Activated CD4-positive, alpha-beta T cell treated with anti-CD3 and anti-CD28 coated beads, Interleukin-2, Interleukin-6, amounts not matched to agents 100 ng/mL and 50 ng/mL, durations not matched to agents 16 hours and 8 hours (primary cell): ENCODE measurements around the gene OR11G2.
"Not testable (repeated sequence)": the region's sequence is repeated elsewhere in the genome, so short reads cannot be mapped to it uniquely, and the experiment has no call there.

Source experiments
- DNase-seq: peaks from one replicate; pipeline ENCODE4 v3.0.0-alpha.2; 2020

Gene OR11G2

GRCh38 chr14:20228681-20229080, 38.0 kb downstream of the OR11G2 start, which contains the start of gene OR11H7:
TSS of gene OR11H7 (plus strand) at chr14:20228981.
- DNase-seq = no peak

- DNase-seq = not testable (repeated sequence)
These were observed 44.7 kb downstream of the OR11G2 start for GRCh38 chr14:20235415-20235814.

- no peak for DNase-seq
These were observed 57.0 kb downstream of the OR11G2 start for GRCh38 chr14:20247646-20248246.
